Testis (tissue), 2 donors: ENCODE results near the gene TOM1L2.

Experiments used
- CTCF ChIP-seq, 3 experiments: fragments of 450-650 bp in 2 of 3; fragments of 200-600 bp in 1 of 3; sonication (generic) in 1 of 3; IDR thresholded peaks; one replicate each; pipeline ENCODE4 v1.5.1; 2016 to 2019; ENCODE audit warnings: antibody characterized with exemption in 3 of 3, mild to moderate bottlenecking in 2 of 3, moderate library complexity in 1 of 3
- POLR2A ChIP-seq: fragments of 450-650 bp; IDR thresholded peaks from one replicate; pipeline ENCODE4 v1.6.1; 2017; ENCODE audit warnings: antibody characterized with exemption, mild to moderate bottlenecking, moderate library complexity

DNA sequence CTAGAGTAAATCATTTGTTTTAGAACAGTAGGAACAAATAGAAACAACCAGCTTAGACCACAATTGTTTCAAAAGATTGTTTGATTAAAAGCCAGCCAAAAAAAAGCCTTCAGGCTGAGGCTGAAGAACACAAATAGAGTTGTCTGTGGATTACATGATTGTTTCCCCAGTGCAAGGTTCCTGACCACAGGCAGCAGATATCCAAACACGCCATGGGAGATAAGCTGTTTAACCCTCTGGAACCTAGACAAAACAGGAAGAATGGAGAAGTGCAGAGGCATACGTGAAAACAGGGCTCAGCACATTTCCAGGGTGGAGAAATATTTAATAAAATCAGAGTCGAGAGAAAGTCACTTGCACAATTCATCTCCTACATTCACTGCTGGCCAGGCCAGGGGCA, 45.8 kb upstream of the TOM1L2 start:
- TF ChIP-seq CTCF (IDR thresholded peaks at IDR 0.05) = no peak
- TF ChIP-seq POLR2A = no peak
